ENCODE results near the gene TTC27. TPM values are rescaled to one million over a fixed set of nuclear protein-coding genes. Genes with fewer than 3 reads are reported as not detected.

The TTC27 gene
- total RNA-seq, 4 donors from 2014 or later = 11.0 to 16.4 (median 11.3) TPM

DNA sequence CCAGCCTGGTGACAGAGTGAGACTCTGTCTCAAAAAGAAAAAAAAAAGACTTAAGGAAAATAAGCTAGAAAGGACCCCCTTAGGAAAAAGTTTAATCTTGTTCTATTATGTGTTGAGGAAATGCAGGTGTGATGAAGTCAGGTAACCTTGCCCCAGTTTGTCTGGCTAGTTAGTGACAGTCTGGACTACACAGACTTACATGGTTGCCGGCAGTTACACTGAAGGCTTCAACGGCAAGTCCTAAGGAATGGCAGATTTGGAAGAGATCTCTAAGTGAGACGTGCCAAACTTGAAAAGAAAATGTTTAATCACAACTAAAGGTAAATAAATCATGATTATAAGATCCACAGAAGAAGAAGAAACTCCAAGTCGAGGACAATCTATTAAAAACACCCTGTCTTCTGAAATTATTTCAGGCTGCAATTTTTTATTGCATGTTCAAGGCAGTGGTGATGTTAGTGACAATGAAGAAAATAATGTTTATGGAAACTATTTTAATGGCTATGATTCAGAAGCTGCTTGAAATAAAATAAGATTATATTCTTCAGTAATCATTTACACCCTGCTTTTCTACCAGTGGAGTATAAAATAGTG, 84.2 kb downstream of the TTC27 start:
- no peak overlapping the region for H3K4me3 ChIP-seq (ENCODE audit: low read depth, poor library complexity, severe bottlenecking)
- DNase-seq (ENCODE audit: low spot score in 2 of 2) = no peak
- intact Hi-C loops (cut with DNase I; ENCODE audit: low total_unique reads) = no loop called here
- WGBS, 2 donors = 25 to 30% methylated on average over 4 of the region's 4 CpGs
- no peak for TF ChIP-seq POLR2A (IDR thresholded peaks at IDR 0.05)
- no peak for TF ChIP-seq CTCF (IDR thresholded peaks at IDR 0.05)

DNA sequence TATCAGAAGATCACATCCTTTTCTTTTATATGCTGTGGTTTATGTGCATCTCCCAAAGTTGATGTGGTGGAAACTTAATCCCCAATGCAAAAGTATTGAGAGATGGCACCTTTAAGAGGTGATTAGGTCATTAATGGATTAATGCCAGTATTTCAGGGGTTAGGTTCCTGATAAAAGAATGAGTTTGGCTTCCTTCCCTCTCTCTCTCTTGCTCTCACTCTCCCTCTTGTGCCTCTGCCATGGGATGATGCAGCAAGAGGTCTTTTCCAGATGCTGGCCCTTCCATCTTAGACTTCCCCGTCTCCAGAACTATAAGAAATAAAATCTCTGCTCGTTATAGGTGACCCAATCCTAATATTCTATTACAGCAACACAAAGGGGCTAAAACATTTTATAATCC, 85.0 kb downstream of the TTC27 start:
- intact Hi-C loops (cut with DNase I; ENCODE audit: low total_unique reads) = no loop called here
- TF ChIP-seq CTCF (IDR thresholded peaks at IDR 0.05) (no peak), POLR2A (IDR thresholded peaks at IDR 0.05) (no peak)
- no peak overlapping the region for H3K4me3 ChIP-seq (ENCODE audit: low read depth, poor library complexity, severe bottlenecking)
- no peak for DNase-seq (ENCODE audit: low spot score in 2 of 2)
- 41 to 71% methylated on average over 2 of the region's 2 CpGs for WGBS, 2 donors

GRCh38 chr2:32714521-32714920, 86.7 kb downstream of the TTC27 start:
- intact Hi-C loops (cut with DNase I; ENCODE audit: low total_unique reads) = no loop called here
- 39 to 63% methylated on average over 1 of the region's 1 CpG for WGBS, 2 donors
- TF ChIP-seq POLR2A (IDR thresholded peaks at IDR 0.05) (no peak), CTCF (IDR thresholded peaks at IDR 0.05) (no peak)
- DNase-seq (ENCODE audit: low spot score in 2 of 2) = no peak
- no peak overlapping the region for H3K4me3 ChIP-seq (ENCODE audit: low read depth, poor library complexity, severe bottlenecking)

GRCh38 chr2:32715391-32715841, 87.6 kb downstream of the TTC27 start:
- WGBS, 2 donors = 29 to 42% methylated on average over 4 of the region's 4 CpGs
- H3K4me3 ChIP-seq (ENCODE audit: low read depth, poor library complexity, severe bottlenecking) = no peak overlapping the region
- TF ChIP-seq CTCF (IDR thresholded peaks at IDR 0.05) (no peak), POLR2A (IDR thresholded peaks at IDR 0.05) (no peak)
- DNase-seq (ENCODE audit: low spot score in 2 of 2) = no peak
- intact Hi-C loops (cut with DNase I; ENCODE audit: low total_unique reads) = no loop called here

DNA sequence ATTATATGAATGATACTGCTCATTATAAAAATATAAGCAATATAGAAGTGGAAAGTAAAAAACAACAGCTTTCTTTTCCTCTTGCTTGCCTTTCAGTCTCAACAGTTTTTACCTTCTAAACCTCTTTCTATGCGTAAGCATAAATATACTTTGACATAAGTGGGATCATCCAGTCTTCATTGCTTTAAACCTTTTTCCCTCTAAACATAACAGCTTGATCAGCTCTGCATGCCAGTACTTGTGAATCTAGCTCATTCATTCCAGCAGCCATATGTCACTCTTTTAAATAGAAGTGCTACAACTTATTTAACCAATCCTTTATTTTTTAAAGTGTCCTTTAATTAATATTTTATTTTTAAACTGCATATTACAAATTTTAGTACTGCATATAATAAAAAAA, 88.1 kb downstream of the TTC27 start:
- WGBS, 2 donors = 55 to 56% methylated on average over 1 of the region's 1 CpG
- no peak overlapping the region for H3K4me3 ChIP-seq (ENCODE audit: low read depth, poor library complexity, severe bottlenecking)
- intact Hi-C loops (cut with DNase I; ENCODE audit: low total_unique reads) = no loop called here
- TF ChIP-seq POLR2A (IDR thresholded peaks at IDR 0.05) (no peak), CTCF (IDR thresholded peaks at IDR 0.05) (no peak)
- no peak for DNase-seq (ENCODE audit: low spot score in 2 of 2)

DNA sequence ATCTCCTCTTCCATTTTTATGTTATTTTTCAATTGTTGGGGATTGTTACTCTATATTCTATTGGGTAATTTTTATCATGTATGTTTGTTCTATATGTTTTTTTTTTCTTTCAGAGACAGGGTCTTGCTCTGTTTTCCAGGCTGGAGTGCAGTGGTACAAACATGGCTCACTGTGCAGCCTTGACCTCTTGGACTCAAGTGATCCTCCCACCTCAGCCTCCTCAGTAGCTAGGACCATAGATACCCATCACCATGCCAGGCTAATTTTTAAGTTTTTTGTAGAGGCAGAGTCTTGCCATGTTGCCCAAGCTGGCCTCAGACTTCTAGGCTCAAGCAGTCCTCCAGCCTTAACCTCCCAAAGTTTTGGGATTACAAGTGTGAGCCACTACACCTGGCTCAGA, 88.7 kb downstream of the TTC27 start:
- DNase-seq (ENCODE audit: low spot score in 2 of 2) = no peak
- intact Hi-C loops (cut with DNase I; ENCODE audit: low total_unique reads) = no loop called here
- no peak overlapping the region for H3K4me3 ChIP-seq (ENCODE audit: low read depth, poor library complexity, severe bottlenecking)
- no peak for TF ChIP-seq CTCF (IDR thresholded peaks at IDR 0.05)
- no peak for TF ChIP-seq POLR2A (IDR thresholded peaks at IDR 0.05)

Measured in lower leg skin (tissue), 4 donors.